ENCODE data around the gene WDR18. TPM values are rescaled to one million over a fixed set of nuclear protein-coding genes. Genes with fewer than 3 reads are reported as not detected.

Gene WDR18
- total RNA-seq, 2 donors from 2014 or later: 68.6 to 85.6 TPM

- H3K27ac Mint-ChIP-seq: no peak overlapping the region
- Histone ChIP-seq H3K9ac (ENCODE audit: extremely low read depth, low read length, poor library complexity, severe bottlenecking) (no peak overlapping the region), H3K27me3 (ENCODE audit: control insufficient read depth, insufficient read depth, low read length, poor library complexity, severe bottlenecking) (no peaks in the 10 kb centered on the region), H3K36me3 (ENCODE audit: control insufficient read depth, insufficient read depth, low read length) (peaks cover 52% of the 10 kb centered on the region), H3K4me1 (ENCODE audit: control insufficient read depth, insufficient read depth, low read length) (no peaks in the 10 kb centered on the region), H3K4me3 (ENCODE audit: low read length) (no peak overlapping the region), H3K9me3 (ENCODE audit: control insufficient read depth, low read length) (peaks cover 25% of the 10 kb centered on the region), H3K27ac (ENCODE audit: low read depth, low read length) (no peak overlapping the region)
- 94 to 96% methylated on average over 13 to 14 of the region's 14 CpGs for WGBS, 2 experiments (ENCODE audit: insufficient coverage in 1 of 2, insufficient read length in 1 of 2)
- H3K9me3 Mint-ChIP-seq: peaks cover 29% of the 10 kb centered on the region
- H3K4me3 Mint-ChIP-seq: no peak overlapping the region
- TF ChIP-seq CTCF (conservative IDR thresholded peaks at IDR 0.05): peak; percentile 92
- H3K27me3 Mint-ChIP-seq (ENCODE audit: insufficient read depth): no peaks in the 10 kb centered on the region
- DNase-seq: peak; percentile 78
- no peaks in the 10 kb centered on the region for H3K4me1 Mint-ChIP-seq
- H3K36me3 Mint-ChIP-seq (ENCODE audit: low read depth): peaks cover 59% of the 10 kb centered on the region
Measured at GRCh38 chr19:970695-971094, 13.4 kb upstream of the WDR18 start.

DNA sequence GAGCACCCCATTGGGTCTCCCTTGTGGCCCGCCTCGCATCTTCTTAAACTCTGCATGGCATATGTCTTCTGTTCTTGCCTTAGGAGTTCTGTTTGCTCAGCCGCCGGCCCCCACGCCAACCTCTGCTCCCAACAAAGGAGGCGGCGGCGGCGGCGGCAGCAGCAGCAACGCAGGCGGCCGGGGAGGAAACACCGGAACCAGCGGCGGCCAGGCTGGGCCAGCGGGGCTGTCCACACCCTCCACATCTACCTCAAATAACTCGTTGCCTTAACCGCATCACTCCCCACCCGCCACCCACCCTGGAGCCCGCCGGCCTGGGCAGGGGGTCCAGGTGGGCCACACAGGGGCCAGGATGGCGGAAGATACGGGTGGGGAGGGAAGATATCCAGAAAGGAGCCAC lies 12.3 kb upstream of the WDR18 start:
- Histone ChIP-seq H3K4me3 (ENCODE audit: low read length) (no peak overlapping the region), H3K36me3 (ENCODE audit: control insufficient read depth, insufficient read depth, low read length) (peaks cover 44% of the 10 kb centered on the region), H3K9me3 (ENCODE audit: control insufficient read depth, low read length) (peaks cover 25% of the 10 kb centered on the region), H3K27ac (ENCODE audit: low read depth, low read length) (no peak overlapping the region), H3K9ac (ENCODE audit: extremely low read depth, low read length, poor library complexity, severe bottlenecking) (no peak overlapping the region), H3K27me3 (ENCODE audit: control insufficient read depth, insufficient read depth, low read length, poor library complexity, severe bottlenecking) (no peaks in the 10 kb centered on the region), H3K4me1 (ENCODE audit: control insufficient read depth, insufficient read depth, low read length) (no peaks in the 10 kb centered on the region)
- no peak for DNase-seq
- Mint-ChIP-seq H3K4me1 (no peaks in the 10 kb centered on the region), H3K36me3 (ENCODE audit: low read depth) (peaks cover 50% of the 10 kb centered on the region), H3K4me3 (no peak overlapping the region), H3K27me3 (ENCODE audit: insufficient read depth) (no peaks in the 10 kb centered on the region), H3K9me3 (peaks cover 24% of the 10 kb centered on the region), H3K27ac (no peak overlapping the region)
- TF ChIP-seq CTCF (conservative IDR thresholded peaks at IDR 0.05): no peak
- WGBS, 2 experiments (ENCODE audit: insufficient coverage in 1 of 2, insufficient read length in 1 of 2): 87 to 93% methylated on average over 11 to 22 of the region's 24 CpGs

GRCh38 chr19:972281-972680 lies 11.9 kb upstream of the WDR18 start:
- no peaks in the 10 kb centered on the region for H3K27me3 ChIP-seq (ENCODE audit: control insufficient read depth, insufficient read depth, low read length, poor library complexity, severe bottlenecking)
- Mint-ChIP-seq H3K27ac (no peak overlapping the region), H3K4me1 (no peaks in the 10 kb centered on the region), H3K27me3 (ENCODE audit: insufficient read depth) (no peaks in the 10 kb centered on the region), H3K9me3 (peaks cover 20% of the 10 kb centered on the region), H3K4me3 (no peak overlapping the region), H3K36me3 (ENCODE audit: low read depth) (peaks cover 45% of the 10 kb centered on the region)
- H3K36me3 ChIP-seq (ENCODE audit: control insufficient read depth, insufficient read depth, low read length): peaks cover 39% of the 10 kb centered on the region
- no peak for TF ChIP-seq CTCF (conservative IDR thresholded peaks at IDR 0.05)
- H3K4me3 ChIP-seq (ENCODE audit: low read length): no peak overlapping the region
- H3K27ac ChIP-seq (ENCODE audit: low read depth, low read length): no peak overlapping the region
- WGBS, 2 experiments (ENCODE audit: insufficient coverage in 1 of 2, insufficient read length in 1 of 2): 93 to 98% methylated on average over 4 to 5 of the region's 6 CpGs
- peaks cover 24% of the 10 kb centered on the region for H3K9me3 ChIP-seq (ENCODE audit: control insufficient read depth, low read length)
- H3K4me1 ChIP-seq (ENCODE audit: control insufficient read depth, insufficient read depth, low read length): no peaks in the 10 kb centered on the region
- no peak for DNase-seq
- no peak overlapping the region for H3K9ac ChIP-seq (ENCODE audit: extremely low read depth, low read length, poor library complexity, severe bottlenecking)

All from endodermal cell (in vitro differentiated cells).